Calu3 (cell line): ENCODE results near the gene ABLIM2. TPM values are rescaled to one million over a fixed set of nuclear protein-coding genes. Genes with fewer than 3 reads are reported as not detected.

Experiments
- BruUV-seq: library from RNA; stranded (reverse); fragments of 400-500 nt; replicated peaks from 2 replicates; lab custom pipeline; 2021; lab: Mats Ljungman, UMichigan
- CTCF ChIA-PET: fragments of 300-600 bp; sonication (Branson Sonifier 250); formaldehyde crosslinking; loops from one replicate; lab custom pipeline; 2022; ENCODE audit warnings: antibody characterized with exemption; lab: Charles Lee
- DNase-seq: peaks from one replicate; pipeline ENCODE4 v3.0.0; 2022
- H3K27ac Mint-ChIP-seq: one replicate; pipeline ENCODE4 v1.8.0; 2022; ENCODE audit warnings: mixed read lengths; ENCODE audit not compliant: unreplicated experiment
- H3K27me3 Mint-ChIP-seq: one replicate; pipeline ENCODE4 v1.8.0; 2022; ENCODE audit warnings: mixed read lengths; ENCODE audit not compliant: unreplicated experiment
- H3K36me3 Mint-ChIP-seq: one replicate; pipeline ENCODE4 v1.8.0; 2022; ENCODE audit warnings: mild to moderate bottlenecking, moderate library complexity, mixed read lengths; ENCODE audit not compliant: insufficient read depth, unreplicated experiment
- H3K4me1 Mint-ChIP-seq: one replicate; pipeline ENCODE4 v1.8.0; 2022; ENCODE audit warnings: mild to moderate bottlenecking, low read depth, mixed read lengths; ENCODE audit not compliant: unreplicated experiment
- H3K4me3 Mint-ChIP-seq: one replicate; pipeline ENCODE4 v1.8.0; 2022; ENCODE audit warnings: mild to moderate bottlenecking, low read depth, moderate library complexity, mixed read lengths; ENCODE audit not compliant: unreplicated experiment
- H3K9me3 Mint-ChIP-seq: one replicate; pipeline ENCODE4 v1.8.0; 2022; ENCODE audit warnings: low read depth, mixed read lengths; ENCODE audit not compliant: unreplicated experiment
- intact Hi-C: fragments of 100-400 bp; cut with micrococcal nuclease; formaldehyde crosslinking; loops from one replicate; pipeline ENCODE4 v1.10.0; 2022; ENCODE audit not compliant: unreplicated experiment
- total RNA-seq: library from RNA; stranded (reverse); gene quantifications from 2 replicates; pipeline ENCODE4 v1.2.3, GENCODE V29; 2022
- TF ChIP-seq, protein P1 (sequence below): fragments of 200-600 bp; IDR thresholded peaks from one replicate; pipeline ENCODE4 v1.8.0; 2022; ENCODE audit warnings: antibody characterized with exemption; ENCODE audit not compliant: unreplicated experiment

ABLIM2 gene
- total RNA-seq, 1 experiment from 2014 or later: 1.0 TPM

- Mint-ChIP-seq H3K36me3 (no peaks in the 10 kb centered on the region), H3K4me3 (no peak overlapping the region), H3K4me1 (no peaks in the 10 kb centered on the region), H3K27ac (no peak overlapping the region), H3K9me3 (no peaks in the 10 kb centered on the region), H3K27me3 (peaks cover 34% of the 10 kb centered on the region)
- CTCF ChIA-PET: no interaction called here
- TF ChIP-seq, protein P1, sequence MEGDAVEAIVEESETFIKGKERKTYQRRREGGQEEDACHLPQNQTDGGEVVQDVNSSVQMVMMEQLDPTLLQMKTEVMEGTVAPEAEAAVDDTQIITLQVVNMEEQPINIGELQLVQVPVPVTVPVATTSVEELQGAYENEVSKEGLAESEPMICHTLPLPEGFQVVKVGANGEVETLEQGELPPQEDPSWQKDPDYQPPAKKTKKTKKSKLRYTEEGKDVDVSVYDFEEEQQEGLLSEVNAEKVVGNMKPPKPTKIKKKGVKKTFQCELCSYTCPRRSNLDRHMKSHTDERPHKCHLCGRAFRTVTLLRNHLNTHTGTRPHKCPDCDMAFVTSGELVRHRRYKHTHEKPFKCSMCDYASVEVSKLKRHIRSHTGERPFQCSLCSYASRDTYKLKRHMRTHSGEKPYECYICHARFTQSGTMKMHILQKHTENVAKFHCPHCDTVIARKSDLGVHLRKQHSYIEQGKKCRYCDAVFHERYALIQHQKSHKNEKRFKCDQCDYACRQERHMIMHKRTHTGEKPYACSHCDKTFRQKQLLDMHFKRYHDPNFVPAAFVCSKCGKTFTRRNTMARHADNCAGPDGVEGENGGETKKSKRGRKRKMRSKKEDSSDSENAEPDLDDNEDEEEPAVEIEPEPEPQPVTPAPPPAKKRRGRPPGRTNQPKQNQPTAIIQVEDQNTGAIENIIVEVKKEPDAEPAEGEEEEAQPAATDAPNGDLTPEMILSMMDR: no peak
- no TSS peak for BruUV-seq
- intact Hi-C loops: no loop called here
- DNase-seq: no peak
These were observed 6.1 kb upstream of the ABLIM2 start for GRCh38 chr4:8164687-8165086.

DNA sequence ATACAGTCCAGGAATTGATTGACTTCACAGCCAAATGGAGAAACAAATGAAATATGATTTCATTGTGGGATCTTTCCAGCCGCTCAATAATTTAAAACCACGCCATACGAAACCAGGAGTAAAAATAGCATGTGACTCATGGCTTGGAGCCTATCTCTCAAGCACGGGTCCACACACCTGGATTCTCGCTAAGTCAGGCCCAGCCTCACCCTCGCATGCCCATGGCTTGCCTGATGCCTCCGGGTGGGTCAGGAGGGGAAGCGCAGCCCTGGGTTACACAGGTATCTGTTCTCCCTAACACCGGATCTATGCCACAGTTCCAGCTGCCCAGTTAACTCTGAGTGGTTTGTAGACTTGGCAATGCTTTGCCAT lies 5.6 kb upstream of the ABLIM2 start:
- no TSS peak for BruUV-seq
- no peak for DNase-seq
- Mint-ChIP-seq H3K36me3 (peaks cover under 1% of the 10 kb centered on the region), H3K4me1 (no peaks in the 10 kb centered on the region), H3K9me3 (no peaks in the 10 kb centered on the region), H3K27me3 (peaks cover 39% of the 10 kb centered on the region), H3K4me3 (no peak overlapping the region), H3K27ac (no peak overlapping the region)
- TF ChIP-seq, protein P1: no peak
- intact Hi-C loops: no loop called here
- CTCF ChIA-PET: interaction anchor here (1.0 kb wide), 1 partner anchor 13 kb away, joined by 3 read pairs; no protein-coding TSS in a partner anchor

- Mint-ChIP-seq H3K27ac (no peak overlapping the region), H3K27me3 (peaks cover 44% of the 10 kb centered on the region), H3K4me3 (no peak overlapping the region), H3K36me3 (peaks cover 6% of the 10 kb centered on the region), H3K4me1 (no peaks in the 10 kb centered on the region), H3K9me3 (no peaks in the 10 kb centered on the region)
- no peak for DNase-seq
- TF ChIP-seq, protein P1: no peak
- CTCF ChIA-PET: interaction anchor here (1.0 kb wide), 1 partner anchor 13 kb away, joined by 3 read pairs; no protein-coding TSS in a partner anchor
- intact Hi-C loops: no loop called here
- BruUV-seq: no TSS peak
These were observed 5.0 kb upstream of the ABLIM2 start for GRCh38 chr4:8163436-8164193.

DNA sequence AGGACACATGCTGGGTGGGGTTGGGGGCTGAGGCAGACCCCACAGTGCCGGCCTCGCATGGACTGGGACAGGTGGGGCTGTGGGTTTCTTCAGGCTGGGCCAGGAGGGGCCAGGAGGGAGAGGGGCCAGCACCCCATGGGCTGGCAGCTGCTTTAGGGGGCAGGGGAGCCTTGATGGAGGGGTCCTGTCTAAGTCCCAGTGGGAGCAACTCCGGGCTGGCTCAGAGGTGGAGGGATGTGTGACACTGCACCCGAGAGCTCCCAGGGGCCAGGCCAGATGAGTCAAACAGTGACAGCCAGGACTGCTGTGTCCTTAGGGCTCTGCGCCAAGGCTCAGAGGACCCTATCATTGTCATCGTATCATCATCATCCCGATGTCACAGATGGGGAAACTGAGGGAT lies 4.4 kb upstream of the ABLIM2 start:
- DNase-seq: no peak
- no peak overlapping the region for H3K4me3 Mint-ChIP-seq
- H3K27ac Mint-ChIP-seq: no peak overlapping the region
- H3K27me3 Mint-ChIP-seq: peaks cover 44% of the 10 kb centered on the region
- intact Hi-C loops: no loop called here
- CTCF ChIA-PET: interaction anchor here (0.7 kb wide), 2 partner anchors 10 to 43 kb away, joined by 3 to 4 read pairs; no protein-coding TSS in a partner anchor
- H3K4me1 Mint-ChIP-seq: no peaks in the 10 kb centered on the region
- no peaks in the 10 kb centered on the region for H3K9me3 Mint-ChIP-seq
- H3K36me3 Mint-ChIP-seq: peaks cover 6% of the 10 kb centered on the region
- TF ChIP-seq, protein P1: no peak
- no TSS peak for BruUV-seq
